HG03280 (cell line): ENCODE results near the gene RRP12.

Experiments
- ATAC-seq: cut with Tn5 transposase; IDR thresholded peaks from one replicate; pipeline ENCODE4 v1.9.1; 2021; ENCODE audit warnings: mild to moderate bottlenecking, moderate library complexity; ENCODE audit not compliant: unreplicated experiment

The RRP12 gene

DNA sequence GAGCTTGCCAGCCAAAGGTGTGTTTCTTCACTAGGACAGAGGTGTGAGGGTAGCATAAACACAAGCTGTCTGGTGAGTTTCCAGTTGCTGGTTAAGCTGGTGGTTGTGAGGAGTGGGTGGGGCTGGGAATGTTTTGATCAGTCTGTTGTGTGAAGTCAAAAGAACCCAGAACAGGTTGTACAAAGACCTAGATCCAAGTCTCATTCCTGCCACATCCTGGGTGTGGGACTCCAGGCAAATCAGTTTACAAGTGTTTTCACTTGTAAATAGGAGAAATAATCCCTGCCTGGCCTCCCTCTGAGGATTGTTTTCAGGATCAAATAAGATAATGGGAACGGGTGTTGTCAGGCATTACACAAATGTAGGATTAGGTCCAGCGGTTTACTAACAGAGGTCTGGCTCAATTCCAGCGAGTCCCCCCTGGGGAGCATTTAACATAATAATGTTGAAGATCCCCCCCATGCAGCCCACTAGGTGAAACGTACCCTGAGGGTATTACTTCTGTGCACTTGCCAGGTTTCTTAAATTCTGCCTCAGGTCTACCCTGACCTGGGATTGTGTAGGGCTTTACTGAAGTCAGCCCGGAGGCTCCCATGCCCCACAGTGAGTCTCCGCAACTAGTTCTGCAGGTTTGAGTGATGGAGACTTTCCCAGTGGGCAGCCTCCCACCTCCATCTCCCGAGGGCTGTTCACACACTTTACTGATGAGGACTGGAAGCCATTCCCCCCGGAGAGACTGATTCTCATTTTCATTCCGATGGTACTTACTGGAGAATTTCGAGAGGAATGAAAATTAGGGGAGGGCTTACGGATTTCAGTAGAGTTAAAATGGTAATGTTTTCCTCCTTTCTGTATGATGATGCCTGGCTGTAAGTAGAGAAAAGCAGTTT is 64.0 kb downstream of the RRP12 start:
- no peak for ATAC-seq

DNA sequence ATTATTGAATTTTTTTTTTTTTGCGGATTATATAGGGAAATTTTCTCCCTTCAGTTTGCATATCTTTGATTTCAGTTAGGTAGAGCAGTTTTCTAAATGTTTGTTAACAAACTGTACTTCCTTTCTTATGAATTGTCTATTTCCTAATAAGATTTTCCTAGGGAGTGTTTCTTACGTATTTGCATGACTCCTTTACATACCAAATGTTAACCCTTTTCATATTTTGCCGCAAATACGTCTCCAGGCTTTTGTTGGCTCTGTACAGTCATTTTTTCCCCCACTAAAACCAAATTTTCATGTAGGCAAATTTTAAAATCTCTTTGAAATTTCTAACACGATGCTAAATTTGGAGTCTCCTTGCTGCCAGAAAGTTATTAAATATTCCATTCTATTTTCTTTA is 64.7 kb downstream of the RRP12 start:
- no peak for ATAC-seq

DNA sequence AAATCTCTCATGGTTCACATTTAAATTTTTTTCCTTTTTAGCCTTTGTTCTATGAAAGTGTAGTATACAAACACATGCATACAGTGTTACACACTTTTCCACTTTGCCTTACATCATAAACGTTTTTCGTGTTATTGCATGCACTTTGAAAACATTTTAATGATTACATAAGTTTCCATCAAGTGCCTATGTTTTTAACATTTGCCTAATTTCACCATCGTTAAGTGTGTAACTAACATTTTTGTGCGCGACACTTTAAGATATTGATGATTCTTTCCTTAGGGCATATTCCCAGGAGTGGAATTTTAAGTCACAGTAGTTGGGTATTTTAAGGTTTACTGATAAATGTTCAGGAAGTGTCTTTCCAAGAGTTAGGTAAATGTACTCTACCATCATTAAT is 65.1 kb downstream of the RRP12 start:
- ATAC-seq, result no peak

DNA sequence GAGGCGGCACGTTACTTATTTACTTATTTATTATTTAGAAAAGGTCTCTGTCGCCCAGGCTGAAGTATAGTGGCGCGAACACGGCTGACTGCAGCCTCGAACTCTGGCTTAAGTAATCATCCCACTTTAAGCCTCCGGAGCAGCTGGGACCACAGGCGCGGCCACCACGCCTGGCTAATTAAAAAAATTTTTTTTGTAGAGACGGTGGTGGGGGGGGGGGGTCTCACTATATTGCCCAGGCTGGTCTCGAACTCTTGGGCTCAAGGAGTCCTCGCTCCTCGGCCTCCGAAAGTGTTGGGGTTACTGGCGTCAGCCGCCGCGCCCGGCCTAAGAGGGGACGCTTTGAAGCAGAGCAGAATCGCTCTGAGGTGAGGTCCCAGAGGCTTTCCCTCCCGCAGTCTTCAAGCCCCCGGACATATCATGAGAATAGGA is 65.9 kb downstream of the RRP12 start:
- ATAC-seq, result no peak

DNA sequence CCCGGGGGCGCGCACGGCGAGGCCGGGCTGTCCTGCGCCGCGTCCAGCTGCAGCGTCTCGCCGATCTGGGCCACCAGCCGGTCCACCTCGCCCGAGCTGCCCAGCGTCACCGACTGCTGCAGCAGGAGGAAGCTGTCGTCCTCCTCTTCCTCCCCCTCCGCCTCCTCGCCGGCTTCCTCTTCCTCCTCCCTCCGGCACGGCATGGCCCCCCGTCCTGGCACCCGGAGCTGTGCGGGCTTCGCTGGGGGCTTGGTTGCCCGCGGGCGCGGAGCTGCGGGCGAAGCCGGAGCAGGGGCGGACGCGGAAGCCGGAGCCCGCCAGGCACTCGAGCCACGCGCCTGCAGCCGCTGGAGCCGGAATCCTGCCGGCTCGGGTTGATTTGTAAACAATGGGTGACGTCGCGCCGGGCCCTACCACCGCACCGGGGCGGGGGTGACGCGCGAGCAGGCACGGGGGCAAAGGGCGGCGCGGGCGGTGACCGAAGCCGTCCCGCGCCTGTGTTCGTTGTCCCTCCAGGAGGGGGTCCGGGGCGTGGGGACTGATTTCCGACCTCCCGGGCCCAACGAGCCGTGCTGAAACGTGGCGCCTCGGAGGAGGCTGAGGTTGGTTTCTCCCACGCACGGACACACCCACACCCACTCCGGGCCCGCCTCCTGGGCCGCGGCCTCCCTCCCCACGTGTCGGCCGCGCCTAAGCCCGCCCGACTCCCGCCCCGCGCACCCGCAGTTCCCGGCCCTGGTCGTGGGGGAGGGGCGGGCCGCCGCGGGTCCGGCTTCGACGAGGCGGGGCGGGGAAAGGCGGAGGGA is 66.6 kb downstream of the RRP12 start, which contains the start of gene FRAT2:
Gene FRAT2 (minus strand): TSS at position 360 of the 806 bp plus-strand sequence. CDS start 157 bp downstream, at position 203.
- peak; percentile 85 for ATAC-seq

DNA sequence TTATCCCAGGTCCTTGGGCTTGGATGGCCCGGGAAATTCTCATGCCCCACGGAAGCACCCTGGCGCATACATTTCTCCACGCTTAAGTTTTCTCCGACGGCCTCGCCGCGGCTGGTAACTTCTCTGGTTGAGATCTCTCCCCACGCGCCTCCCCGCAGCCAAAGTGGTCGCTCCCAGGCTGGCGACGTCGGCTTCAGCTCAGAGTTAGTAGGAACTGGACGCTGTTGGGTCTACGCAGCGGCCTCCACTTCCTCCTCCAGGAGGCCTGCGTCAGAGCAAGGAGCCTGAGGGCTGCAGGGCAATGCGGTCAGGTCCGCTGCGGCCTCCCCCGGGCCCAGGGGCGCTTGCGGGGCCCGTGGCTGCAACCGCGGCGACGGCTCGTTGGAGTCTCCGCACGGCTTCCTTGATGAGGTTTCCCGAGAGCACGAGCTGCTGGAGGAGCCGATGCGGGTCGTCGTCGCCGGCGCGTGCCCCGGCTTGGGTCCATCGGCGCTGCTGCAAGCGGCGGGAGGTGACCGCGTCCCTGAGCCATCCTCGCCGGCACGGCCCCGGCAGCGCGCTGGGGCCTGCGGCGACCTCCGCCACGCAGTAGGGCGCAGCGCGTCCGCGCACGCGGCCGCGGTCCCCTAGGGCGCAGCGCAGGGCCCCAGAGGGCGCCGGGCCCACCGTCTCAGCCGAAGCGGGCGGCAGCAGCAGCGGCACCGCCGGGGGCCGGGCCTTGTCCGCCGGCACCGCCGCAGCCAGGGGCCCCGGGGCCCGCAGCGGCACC is 67.4 kb downstream of the RRP12 start:
- peak; percentile 13 for ATAC-seq

DNA sequence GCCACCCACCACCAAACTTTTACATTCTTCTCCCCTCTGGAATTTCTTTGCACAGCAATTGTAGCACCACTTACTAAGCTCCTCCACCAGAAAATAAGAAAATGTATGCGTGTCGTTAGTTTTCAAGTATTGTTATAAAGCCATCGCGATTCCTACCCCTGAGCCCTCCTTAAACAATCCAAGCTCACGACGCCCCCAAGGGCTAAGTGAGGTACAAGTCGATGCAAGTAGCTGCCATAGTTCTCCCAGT is 67.9 kb downstream of the RRP12 start:
- ATAC-seq, result no peak

DNA sequence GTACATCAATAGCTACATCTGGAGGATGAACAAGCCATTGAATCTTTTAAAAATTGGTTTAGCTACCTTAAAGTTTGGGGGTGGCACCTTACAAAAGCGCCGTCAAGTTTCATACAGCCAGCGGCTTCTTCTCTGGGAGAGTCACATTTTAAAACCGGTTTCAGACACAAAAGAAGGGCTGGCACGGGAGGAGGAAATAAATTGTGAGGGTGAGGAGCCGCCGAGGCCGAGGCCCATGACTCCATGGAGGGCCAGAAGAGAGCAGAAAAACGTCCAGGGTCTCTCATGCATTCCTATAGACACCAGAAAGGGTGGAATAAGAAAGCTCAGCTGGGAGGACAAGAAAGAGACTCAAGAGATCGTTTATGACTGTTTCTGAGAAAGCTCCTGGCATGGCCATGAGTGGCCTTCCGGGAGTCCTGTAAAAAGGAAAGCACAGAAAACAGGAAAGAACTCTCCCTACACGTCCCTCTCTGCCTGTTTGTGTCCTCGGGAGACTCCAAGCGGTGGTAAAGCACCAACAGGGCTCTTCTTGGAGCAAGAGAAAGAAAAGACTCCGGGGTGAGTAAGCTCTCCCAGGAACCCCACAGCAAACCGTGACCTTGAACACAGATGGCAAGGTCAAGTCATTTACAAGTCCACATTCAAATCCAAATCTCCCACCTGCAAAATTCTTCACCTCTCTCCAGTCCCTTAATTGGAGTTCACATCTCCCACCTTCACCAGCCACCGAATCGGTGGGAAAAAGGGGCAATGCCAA is 68.4 kb downstream of the RRP12 start:
- ATAC-seq, result no peak

DNA sequence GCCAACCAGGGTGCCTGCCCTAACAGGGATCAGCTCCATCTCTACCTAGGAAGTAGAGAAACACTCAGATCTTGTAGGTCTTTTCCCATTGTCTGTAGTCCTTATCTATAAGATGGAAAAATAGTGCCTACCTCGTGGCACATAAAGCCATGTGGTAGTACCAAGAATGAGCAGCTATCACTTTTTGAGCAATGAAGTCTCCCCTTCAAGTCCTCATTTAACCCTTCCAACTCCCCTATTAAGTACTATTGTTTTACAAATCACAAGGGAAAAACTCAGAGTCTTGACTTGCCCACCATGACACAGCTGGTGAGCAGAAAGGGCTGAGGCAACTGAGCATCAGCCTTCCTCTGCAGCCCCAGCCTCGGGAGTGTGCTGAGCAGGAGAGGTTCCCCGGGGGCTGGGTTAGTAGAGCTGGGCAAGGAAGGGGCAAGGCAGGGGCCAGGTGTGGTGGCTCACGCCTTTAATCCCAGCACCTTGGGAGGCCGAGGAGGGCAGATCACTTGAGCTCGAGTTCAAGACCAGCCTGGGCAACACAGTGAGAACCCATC is 69.9 kb downstream of the RRP12 start:
- no peak for ATAC-seq

DNA sequence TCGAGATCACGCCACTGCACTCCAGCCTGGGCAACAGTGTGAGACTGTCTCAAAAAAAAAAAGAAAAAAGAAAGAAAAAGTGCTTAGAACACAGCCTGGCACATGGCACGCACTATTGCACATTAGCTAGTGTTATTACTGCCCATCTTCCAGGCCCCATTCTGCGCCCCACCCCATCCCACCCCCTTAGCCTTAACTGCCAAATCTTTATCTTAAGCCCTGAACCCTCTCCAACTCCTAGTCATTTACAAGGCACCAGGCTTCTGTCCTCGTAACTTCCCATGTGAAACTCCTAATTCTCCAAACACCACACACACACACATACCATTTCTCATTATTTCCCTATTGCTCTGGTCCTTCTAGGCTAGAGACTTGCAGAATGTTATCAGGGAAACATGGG is 71.4 kb downstream of the RRP12 start:
- ATAC-seq, result no peak

DNA sequence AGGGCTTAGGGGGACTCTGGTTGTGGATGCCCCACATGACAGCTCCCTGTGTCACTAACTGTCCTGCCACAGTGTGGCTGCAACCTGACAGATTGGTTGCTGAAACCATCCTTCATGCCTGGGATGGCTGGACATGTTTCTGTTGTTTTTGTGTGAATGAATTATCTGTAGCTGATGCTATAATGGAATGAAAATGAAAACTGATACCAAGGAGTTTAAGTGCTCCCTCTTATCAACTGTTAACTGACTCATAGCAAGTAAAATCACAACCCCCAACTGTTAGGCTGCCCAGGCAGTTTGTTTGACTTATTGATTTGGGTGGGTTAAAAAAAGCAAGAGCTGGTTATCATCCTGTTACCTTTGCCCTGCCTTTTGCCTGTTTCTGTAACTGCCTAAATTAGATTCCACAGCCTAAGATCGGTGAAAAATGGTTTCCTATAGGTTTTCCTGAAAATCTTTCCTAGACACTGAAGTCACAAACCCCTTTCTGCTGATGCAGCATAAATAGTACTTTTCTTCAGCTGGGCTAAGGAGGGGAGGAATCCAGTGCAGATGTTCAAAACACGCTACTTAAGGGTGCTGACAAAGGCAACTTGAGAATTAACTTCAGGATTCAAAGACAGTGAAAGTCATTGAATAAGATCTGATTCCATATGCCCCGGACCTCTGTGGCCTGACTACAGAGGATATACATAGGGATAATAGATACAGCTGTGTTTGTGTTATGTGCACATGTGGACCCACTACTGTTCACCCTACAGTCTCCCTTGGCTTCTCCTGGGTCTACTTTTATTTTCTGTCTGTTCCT is 72.3 kb downstream of the RRP12 start:
- no peak for ATAC-seq

DNA sequence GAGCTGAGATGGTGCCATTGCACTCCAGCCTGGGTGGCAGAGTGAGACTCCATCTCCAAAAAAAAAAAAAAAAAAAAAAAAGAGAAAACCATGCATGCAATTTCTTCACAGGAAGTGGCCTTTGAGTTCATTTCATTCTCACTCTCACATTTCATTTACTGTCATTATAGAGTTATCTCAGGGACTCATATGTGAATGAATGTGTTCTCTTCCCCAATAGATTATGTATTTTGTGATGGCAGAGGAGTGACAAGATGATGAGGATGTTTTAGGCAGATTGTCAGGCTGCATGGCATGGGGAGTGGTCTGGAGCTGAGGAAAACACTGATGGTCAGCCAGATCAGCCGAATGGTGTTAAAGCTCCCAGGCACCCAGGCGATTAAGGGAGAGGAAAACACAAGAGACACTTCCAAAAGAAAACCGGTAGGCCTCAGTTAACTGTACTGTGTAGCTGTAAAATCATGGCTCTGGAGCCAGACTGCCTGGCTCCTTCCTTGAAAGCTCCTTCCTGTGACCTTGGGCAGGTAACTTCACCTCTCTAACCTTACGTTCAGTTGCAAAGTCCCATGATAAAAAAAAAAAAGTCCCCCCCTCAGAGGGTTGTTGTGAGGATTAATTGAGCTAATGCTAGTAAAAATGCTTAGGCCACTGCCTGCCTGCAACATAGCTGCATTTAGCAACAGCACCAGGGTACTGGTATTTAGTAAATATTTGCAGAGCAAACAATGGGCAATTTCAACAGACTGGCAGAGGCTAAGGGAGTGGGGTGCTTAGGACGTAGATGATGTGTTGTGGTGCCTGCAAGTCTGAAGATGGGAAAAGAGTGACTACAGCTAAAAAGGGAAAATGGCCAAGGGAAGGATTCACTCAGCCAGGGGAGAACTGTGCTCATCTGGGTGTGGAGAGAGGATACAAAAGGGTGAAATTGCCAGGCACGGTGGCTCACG is 73.5 kb downstream of the RRP12 start:
- ATAC-seq, result no peak

DNA sequence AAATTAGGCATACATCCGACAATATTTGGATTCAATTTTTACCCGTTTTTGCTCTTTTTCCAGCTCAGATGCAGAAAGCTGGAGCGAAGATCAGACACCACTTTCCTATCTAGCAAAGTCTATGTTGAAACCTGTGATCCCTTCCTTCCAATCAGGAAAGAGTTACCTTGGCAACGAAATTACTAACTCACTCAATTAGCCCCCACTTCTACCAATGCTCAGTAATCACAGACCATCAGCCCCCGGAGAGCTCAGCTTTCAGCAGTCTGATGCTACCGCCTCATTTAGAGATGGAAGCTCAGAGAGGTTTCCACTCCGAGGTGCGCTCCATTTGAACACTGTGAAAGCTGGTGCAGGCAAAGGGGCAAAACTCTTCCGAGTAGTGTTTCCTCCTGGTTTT is 75.4 kb downstream of the RRP12 start:
- no peak for ATAC-seq

DNA sequence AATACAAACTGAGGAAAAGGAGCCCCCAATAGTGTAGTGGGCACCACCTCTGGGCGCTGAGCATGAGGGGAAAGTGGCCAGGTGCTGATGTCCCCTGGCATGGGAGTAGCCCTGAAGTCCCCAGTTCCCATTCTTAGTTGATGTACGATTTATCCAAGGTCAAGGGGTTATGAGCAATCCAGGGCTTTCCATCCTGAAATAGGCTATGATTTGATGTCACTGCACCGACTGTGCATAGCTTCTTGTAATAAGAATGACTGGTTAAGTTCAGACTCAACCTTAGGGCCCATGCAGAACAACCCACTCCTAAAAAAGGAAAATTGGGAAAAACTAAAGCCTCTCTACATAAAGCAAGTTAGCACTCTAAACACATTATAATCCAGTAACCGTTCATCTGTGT is 77.6 kb downstream of the RRP12 start:
- ATAC-seq, result no peak

DNA sequence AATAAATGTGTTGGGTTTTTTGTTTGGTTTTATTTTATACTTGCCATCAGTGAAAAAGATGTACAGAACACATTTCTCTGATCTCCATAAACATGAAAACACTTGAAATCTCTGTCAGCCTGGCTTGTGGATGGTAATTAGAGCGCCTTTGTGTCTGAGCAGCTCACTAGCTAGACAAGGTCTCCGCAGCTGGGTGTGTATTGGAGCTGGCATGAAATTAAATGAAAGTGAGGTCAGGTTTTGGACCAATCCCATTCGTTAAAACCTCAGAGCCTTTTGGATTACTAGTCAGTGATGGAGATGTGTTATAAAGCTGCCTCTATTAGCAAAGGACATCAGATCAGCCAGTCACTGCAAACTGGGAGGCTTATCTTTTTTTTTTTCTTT is 79.3 kb downstream of the RRP12 start:
- ATAC-seq, result no peak

DNA sequence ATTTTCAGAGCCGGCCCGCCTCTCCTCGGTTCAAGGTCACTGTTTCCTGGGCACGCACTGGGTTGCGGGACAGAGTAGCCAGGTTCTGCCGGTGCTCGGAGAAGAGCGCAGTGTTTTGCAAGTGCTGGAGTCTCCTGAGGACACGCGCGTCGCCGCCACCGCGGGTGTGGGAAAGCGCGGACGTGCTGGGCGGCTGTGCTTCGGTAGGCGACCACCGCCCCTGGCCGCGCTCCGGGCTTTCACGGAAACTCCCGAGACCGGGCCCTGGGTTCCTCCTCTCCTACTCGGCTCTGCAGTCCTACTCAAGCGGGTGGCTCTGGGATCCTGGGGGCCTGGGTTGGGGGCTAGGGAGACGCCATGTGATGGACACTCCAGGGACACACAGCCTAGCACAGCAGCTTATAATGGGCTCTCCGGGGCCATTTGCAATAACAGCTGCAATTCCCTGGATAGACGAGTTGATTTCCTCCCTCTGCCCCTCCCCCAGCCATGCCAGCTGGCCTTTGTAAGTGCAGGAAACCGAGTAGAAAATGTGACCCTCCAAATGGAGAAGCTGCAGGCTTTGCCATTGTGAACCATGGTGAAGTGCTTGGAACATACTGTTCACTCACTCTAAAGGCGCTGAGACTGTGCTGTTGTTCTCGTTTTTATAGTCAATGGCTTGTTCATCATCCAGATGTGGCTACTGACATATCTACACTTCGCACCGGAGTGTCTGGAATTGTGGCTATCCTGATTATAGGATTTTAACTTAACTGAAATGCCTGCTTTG is 79.9 kb downstream of the RRP12 start:
- no peak for ATAC-seq

DNA sequence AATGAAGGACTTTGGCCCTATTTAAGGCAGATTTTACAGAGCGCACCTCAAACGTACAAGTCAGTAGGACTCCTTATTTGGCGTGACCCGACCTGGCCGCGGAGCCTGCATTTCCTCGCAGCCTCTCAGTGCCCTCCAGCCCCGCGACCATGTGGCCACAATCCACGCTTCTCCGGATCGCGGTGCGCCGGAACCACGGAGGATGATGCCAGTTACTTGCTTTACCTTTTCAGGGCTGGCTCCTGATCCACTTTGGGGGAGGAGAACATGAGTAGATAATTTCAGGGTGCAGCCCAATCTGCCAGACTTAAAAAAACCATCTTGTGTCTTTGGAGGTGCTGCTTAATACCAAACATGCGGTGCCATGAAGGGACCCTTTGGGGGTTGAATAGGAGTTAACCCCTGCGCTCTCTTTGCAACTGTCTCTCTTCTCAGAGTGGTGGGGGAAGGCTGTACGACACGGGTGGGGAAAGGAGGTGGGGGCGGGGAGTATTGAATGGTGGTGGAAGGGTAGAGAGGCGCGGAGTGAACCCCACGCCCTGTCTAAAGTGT is 80.6 kb downstream of the RRP12 start:
- ATAC-seq, result no peak
